HG03095 (cell line): ENCODE measurements around the gene UNK.

Source experiments
- ATAC-seq: cut with Tn5 transposase; IDR thresholded peaks from one replicate; pipeline ENCODE4 v1.9.1; 2021; ENCODE audit warnings: moderate library complexity; ENCODE audit not compliant: unreplicated experiment

The UNK gene

GRCh38 chr17:75818326-75818885 is 33.8 kb downstream of the UNK start:
- no peak for ATAC-seq

- no peak for ATAC-seq
These were observed 34.5 kb downstream of the UNK start for GRCh38 chr17:75819116-75819515.

GRCh38 chr17:75819678-75820077 is 35.1 kb downstream of the UNK start:
- ATAC-seq: no peak

GRCh38 chr17:75820094-75821080 is 35.8 kb downstream of the UNK start:
- ATAC-seq: no peak

GRCh38 chr17:75821552-75821951 is 36.9 kb downstream of the UNK start:
- ATAC-seq: no peak

- ATAC-seq: no peak
These were observed 37.7 kb downstream of the UNK start for GRCh38 chr17:75822119-75822799.

- ATAC-seq: no peak
These were observed 38.2 kb downstream of the UNK start for GRCh38 chr17:75822800-75823166.

GRCh38 chr17:75823257-75824041 is 38.8 kb downstream of the UNK start:
- ATAC-seq: no peak

- no peak for ATAC-seq
These were observed 39.5 kb downstream of the UNK start for GRCh38 chr17:75824050-75824552.

- no peak for ATAC-seq
These were observed 40.1 kb downstream of the UNK start for GRCh38 chr17:75824666-75825065.

GRCh38 chr17:75825149-75825552 is 40.5 kb downstream of the UNK start:
- ATAC-seq: no peak

- ATAC-seq: no peak
These were observed 41.3 kb downstream of the UNK start for GRCh38 chr17:75825748-75826370.

- ATAC-seq: no peak
These were observed 42.1 kb downstream of the UNK start for GRCh38 chr17:75826561-75827307.

GRCh38 chr17:75827308-75828075 is 42.9 kb downstream of the UNK start:
- no peak for ATAC-seq

- no peak for ATAC-seq
These were observed 43.4 kb downstream of the UNK start for GRCh38 chr17:75828076-75828400.

GRCh38 chr17:75828741-75829140 is 44.1 kb downstream of the UNK start:
- ATAC-seq: no peak

GRCh38 chr17:75829747-75830146 is 45.1 kb downstream of the UNK start:
- no peak for ATAC-seq

- ATAC-seq: no peak
These were observed 45.8 kb downstream of the UNK start for GRCh38 chr17:75830164-75831031.
